ENCODE data around the gene EN1.

- peak in 1 of 4 donors; percentile 15 for TF ChIP-seq POLR2AphosphoS5 (IDR thresholded peaks at IDR 0.05)
- TF ChIP-seq CTCF (IDR thresholded peaks at IDR 0.05), result no peak
- no peak for TF ChIP-seq POLR2A (IDR thresholded peaks at IDR 0.05)
- TF ChIP-seq EP300 (IDR thresholded peaks at IDR 0.05), result no peak
Observed at GRCh38 chr2:118842661-118843482, 4.6 kb downstream of the EN1 start.
